ENCODE results near the gene CARD14. TPM values are rescaled to one million over a fixed set of nuclear protein-coding genes. Genes with fewer than 3 reads are reported as not detected.

CARD14 gene
- total RNA-seq, 1 donor from 2014 or later, result 0.50 TPM

GRCh38 chr17:80224683-80225082 lies 54.9 kb downstream of the CARD14 start:
- ATAC-seq (no peak), DNase-seq (no peak)
- no peak for TF ChIP-seq CTCF (IDR thresholded peaks at IDR 0.05)
- Histone ChIP-seq H3K27me3 (ENCODE audit: low read depth) (no peaks in the 10 kb centered on the region), H3K4me3 (no peak overlapping the region), H3K9me3 (no peaks in the 10 kb centered on the region), H3K4me1 (peaks cover 11% of the 10 kb centered on the region), H3K36me3 (peaks cover 31% of the 10 kb centered on the region), H3K27ac (no peak overlapping the region)
- intact Hi-C loops (cut with DNase I), result no loop called here

GRCh38 chr17:80225230-80225629 lies 55.4 kb downstream of the CARD14 start:
- peaks cover 11% of the 10 kb centered on the region for H3K4me1 ChIP-seq
- ATAC-seq (no peak), DNase-seq (no peak)
- no peak for TF ChIP-seq CTCF (IDR thresholded peaks at IDR 0.05)
- no peaks in the 10 kb centered on the region for H3K27me3 ChIP-seq (ENCODE audit: low read depth)
- no peak overlapping the region for H3K27ac ChIP-seq
- no peaks in the 10 kb centered on the region for H3K9me3 ChIP-seq
- H3K4me3 ChIP-seq, result no peak overlapping the region
- peaks cover 31% of the 10 kb centered on the region for H3K36me3 ChIP-seq
- intact Hi-C loops (cut with DNase I), result no loop called here

- no peak for ATAC-seq
Observed at GRCh38 chr17:80227156-80227555, 57.3 kb downstream of the CARD14 start.

GRCh38 chr17:80227666-80228065 lies 57.8 kb downstream of the CARD14 start:
- ATAC-seq, result no peak
- peaks cover 13% of the 10 kb centered on the region for H3K9me3 ChIP-seq

More at GRCh38 chr17:80227156-80227555, 57.3 kb downstream of the CARD14 start:
- intact Hi-C loops (cut with DNase I), result no loop called here
- peaks cover 37% of the 10 kb centered on the region for H3K36me3 ChIP-seq
- H3K27me3 ChIP-seq (ENCODE audit: low read depth), result no peaks in the 10 kb centered on the region
- H3K27ac ChIP-seq, result no peak overlapping the region
- H3K9me3 ChIP-seq, result peaks cover 8% of the 10 kb centered on the region
- DNase-seq, result no peak
- no peaks in the 10 kb centered on the region for H3K4me1 ChIP-seq
- no peak overlapping the region for H3K4me3 ChIP-seq
- TF ChIP-seq CTCF (IDR thresholded peaks at IDR 0.05), result no peak

GRCh38 chr17:80228477-80228876 lies 58.6 kb downstream of the CARD14 start:
- H3K4me1 ChIP-seq, result no peaks in the 10 kb centered on the region
- H3K36me3 ChIP-seq, result peaks cover 37% of the 10 kb centered on the region
- intact Hi-C loops (cut with DNase I), result no loop called here
- ATAC-seq (no peak), DNase-seq (no peak)
- no peak overlapping the region for H3K4me3 ChIP-seq
- no peaks in the 10 kb centered on the region for H3K27me3 ChIP-seq (ENCODE audit: low read depth)
- no peak overlapping the region for H3K27ac ChIP-seq
- peaks cover 21% of the 10 kb centered on the region for H3K9me3 ChIP-seq
- TF ChIP-seq CTCF (IDR thresholded peaks at IDR 0.05), result no peak

More at GRCh38 chr17:80227666-80228065, 57.8 kb downstream of the CARD14 start:
- Histone ChIP-seq H3K36me3 (peaks cover 37% of the 10 kb centered on the region), H3K27ac (no peak overlapping the region), H3K27me3 (ENCODE audit: low read depth) (no peaks in the 10 kb centered on the region), H3K4me3 (no peak overlapping the region), H3K4me1 (no peaks in the 10 kb centered on the region)
- intact Hi-C loops (cut with DNase I), result no loop called here
- no peak for DNase-seq
- TF ChIP-seq CTCF (IDR thresholded peaks at IDR 0.05), result no peak

GRCh38 chr17:80229011-80229410 lies 59.2 kb downstream of the CARD14 start:
- ATAC-seq, result no peak
- Histone ChIP-seq H3K27me3 (ENCODE audit: low read depth) (no peaks in the 10 kb centered on the region), H3K36me3 (peaks cover 37% of the 10 kb centered on the region), H3K9me3 (peaks cover 23% of the 10 kb centered on the region), H3K27ac (no peak overlapping the region), H3K4me1 (no peaks in the 10 kb centered on the region), H3K4me3 (no peak overlapping the region)
- intact Hi-C loops (cut with DNase I), result no loop called here
- DNase-seq, result peak; percentile 7
- no peak for TF ChIP-seq CTCF (IDR thresholded peaks at IDR 0.05)
